Spinal cord (tissue), 10 donors: Measurements from ENCODE around the gene MAP4. TPM values are rescaled to one million over a fixed set of nuclear protein-coding genes. Genes with fewer than 3 reads are reported as not detected.

Experiments
- DNase-seq, 6 donors: peaks; one replicate each; pipeline versions ENCODE4 v3.0.0 to v3.0.0-alpha.2; 2013 to 2015; ENCODE audit warnings: low spot score in 6 of 6, low read depth in 4 of 6
- H3K27ac ChIP-seq: one replicate; pipeline ENCODE4 v1.5.1; 2013; ENCODE audit warnings: low read depth, low read length, control low read depth
- H3K27me3 ChIP-seq: one replicate; pipeline ENCODE4 v1.6.1; 2013; ENCODE audit warnings: low read length; ENCODE audit not compliant: control insufficient read depth, insufficient read depth
- H3K36me3 ChIP-seq: one replicate; pipeline ENCODE4 v1.6.1; 2013; ENCODE audit warnings: low read length; ENCODE audit not compliant: control insufficient read depth, insufficient read depth
- H3K4me1 ChIP-seq: one replicate; pipeline ENCODE4 v1.6.1; 2013; ENCODE audit warnings: low read length; ENCODE audit not compliant: control insufficient read depth, insufficient read depth
- H3K4me3 ChIP-seq: one replicate; pipeline ENCODE4 v1.5.1; 2013; ENCODE audit warnings: low read depth, low read length, control low read depth
- H3K9me3 ChIP-seq: one replicate; pipeline ENCODE4 v1.6.1; 2013; ENCODE audit warnings: low read length; ENCODE audit not compliant: control insufficient read depth, insufficient read depth
- whole genome bisulfite sequencing: methylation state at CpG from one replicate; pipeline ENCODE4 v1.1.5; 2013; ENCODE audit warnings: missing lambda C conversion rate; ENCODE audit not compliant: insufficient coverage; 5-methylcytosine and 5-hydroxymethylcytosine counted together
- polyA plus RNA-seq, 2 donors: library from polyadenylated mRNA; unstranded; fragments of 120-200 nt; gene quantifications; one replicate each; pipeline ENCODE4 v1.2.1, GENCODE V29; 2013; ENCODE audit not compliant: insufficient read length in 2 of 2
- total RNA-seq, 2 donors: library from RNA; depleted of rRNA in 1 of 2; stranded (reverse); fragments of 120-200 nt in 1 of 2; fragments of >200 nt in 1 of 2; gene quantifications; one replicate each; pipeline versions ENCODE4 v1.2.3 to v1.2.4, GENCODE V29; 2013 to 2014
- donor health status: healthy.

MAP4 gene
- total and polyA plus RNA-seq, 4 donors = 123 to 344 (median 278) TPM

DNA sequence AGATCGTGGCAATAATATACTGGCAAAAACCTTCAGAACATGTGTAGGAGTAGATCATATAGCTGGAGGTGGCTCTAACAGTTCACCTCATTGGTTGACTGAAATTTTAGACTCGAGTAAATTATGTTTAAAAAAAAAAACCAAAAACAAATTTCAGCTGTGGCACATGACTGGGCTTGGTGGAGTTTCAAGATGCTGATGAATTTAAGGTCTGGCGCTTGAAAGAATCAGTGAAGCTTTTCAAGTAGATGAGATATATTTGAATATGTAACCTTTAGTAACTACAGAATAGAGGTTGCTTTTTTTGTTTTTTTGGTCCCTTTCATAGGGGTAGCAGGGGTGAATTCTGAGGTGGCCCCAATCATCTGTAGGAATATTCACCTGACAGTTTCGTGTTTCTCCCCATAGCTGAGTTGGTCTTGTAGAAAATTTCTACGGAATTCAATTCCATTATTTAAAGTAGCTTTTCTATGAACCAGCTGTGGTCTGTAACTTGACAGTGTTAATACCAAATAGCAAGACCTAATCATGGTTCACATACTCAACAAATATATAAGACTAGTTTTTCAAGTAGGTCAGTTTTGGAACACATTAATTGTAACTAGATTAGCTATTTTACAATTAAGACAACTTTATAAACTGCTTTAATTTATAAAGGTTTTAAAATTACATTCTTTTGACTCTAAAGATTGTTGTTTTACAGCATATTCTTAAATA, 65.6 kb downstream of the MAP4 start:
- H3K9me3 ChIP-seq = no peaks in the 10 kb centered on the region
- 80% methylated on average over 1 of the region's 5 CpGs for WGBS
- no peaks in the 10 kb centered on the region for H3K27me3 ChIP-seq
- no peak overlapping the region for H3K4me3 ChIP-seq
- no peaks in the 10 kb centered on the region for H3K36me3 ChIP-seq
- no peak overlapping the region for H3K27ac ChIP-seq
- H3K4me1 ChIP-seq = no peaks in the 10 kb centered on the region
- no peak for DNase-seq

- Histone ChIP-seq H3K36me3 (no peaks in the 10 kb centered on the region), H3K27ac (no peak overlapping the region), H3K27me3 (no peaks in the 10 kb centered on the region), H3K4me3 (no peak overlapping the region), H3K4me1 (no peaks in the 10 kb centered on the region), H3K9me3 (no peaks in the 10 kb centered on the region)
- no peak for DNase-seq
- WGBS = 95% methylated on average over 2 of the region's 3 CpGs
Measured at GRCh38 chr3:47949979-47950378, 66.2 kb downstream of the MAP4 start.

GRCh38 chr3:47940232-47940631, 76.0 kb downstream of the MAP4 start:
- no peak overlapping the region for H3K27ac ChIP-seq
- H3K9me3 ChIP-seq = no peaks in the 10 kb centered on the region
- peak in 1 of 6 donors; percentile 4 for DNase-seq

GRCh38 chr3:47932421-47932820, 83.8 kb downstream of the MAP4 start:
- no peaks in the 10 kb centered on the region for H3K9me3 ChIP-seq
- no peaks in the 10 kb centered on the region for H3K36me3 ChIP-seq
- DNase-seq = no peak
- no peak overlapping the region for H3K27ac ChIP-seq
- H3K27me3 ChIP-seq = no peaks in the 10 kb centered on the region
- 100% methylated on average over 3 of the region's 5 CpGs for WGBS
- no peaks in the 10 kb centered on the region for H3K4me1 ChIP-seq
- no peak overlapping the region for H3K4me3 ChIP-seq

More at GRCh38 chr3:47940232-47940631, 76.0 kb downstream of the MAP4 start:
- Histone ChIP-seq H3K36me3 (no peaks in the 10 kb centered on the region), H3K4me1 (no peaks in the 10 kb centered on the region), H3K4me3 (no peak overlapping the region), H3K27me3 (no peaks in the 10 kb centered on the region)
- WGBS = 71% methylated on average over 1 of the region's 1 CpG

- no peaks in the 10 kb centered on the region for H3K4me1 ChIP-seq
Measured at GRCh38 chr3:47930979-47931378, 85.2 kb downstream of the MAP4 start.

DNA sequence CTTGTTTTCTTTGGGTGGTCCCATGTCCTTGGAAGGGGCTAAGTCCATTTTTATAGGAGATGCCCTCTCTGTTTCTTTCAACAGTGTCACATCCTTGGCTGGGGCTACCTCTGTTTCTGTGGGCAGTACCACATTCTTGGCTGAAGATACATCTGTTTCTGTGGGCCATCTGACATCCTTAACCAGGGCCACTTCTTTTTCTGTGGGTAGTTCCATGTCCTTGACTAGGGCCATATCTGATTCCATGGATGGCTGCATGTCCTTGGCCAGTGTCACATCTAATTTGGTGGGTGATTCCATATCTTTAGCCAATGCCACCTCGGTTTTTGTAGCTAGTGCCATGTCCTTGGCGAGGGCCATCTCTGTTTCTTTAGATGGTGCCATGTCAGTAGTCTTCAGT, 99.5 kb downstream of the MAP4 start:
- peaks cover 10% of the 10 kb centered on the region for H3K36me3 ChIP-seq
- no peak overlapping the region for H3K27ac ChIP-seq
- no peaks in the 10 kb centered on the region for H3K27me3 ChIP-seq
- no peaks in the 10 kb centered on the region for H3K9me3 ChIP-seq
- no peak for DNase-seq
- WGBS = no CpG with 5 or more reads among the region's 2 CpGs
- H3K4me1 ChIP-seq = no peaks in the 10 kb centered on the region
- no peak overlapping the region for H3K4me3 ChIP-seq

More at GRCh38 chr3:47930979-47931378, 85.2 kb downstream of the MAP4 start:
- DNase-seq = no peak
- H3K27ac ChIP-seq = no peak overlapping the region
- H3K4me3 ChIP-seq = no peak overlapping the region
- H3K36me3 ChIP-seq = peaks cover 3% of the 10 kb centered on the region
- 86% methylated on average over 2 of the region's 4 CpGs for WGBS
- H3K9me3 ChIP-seq = no peaks in the 10 kb centered on the region
- H3K27me3 ChIP-seq = no peaks in the 10 kb centered on the region

DNA sequence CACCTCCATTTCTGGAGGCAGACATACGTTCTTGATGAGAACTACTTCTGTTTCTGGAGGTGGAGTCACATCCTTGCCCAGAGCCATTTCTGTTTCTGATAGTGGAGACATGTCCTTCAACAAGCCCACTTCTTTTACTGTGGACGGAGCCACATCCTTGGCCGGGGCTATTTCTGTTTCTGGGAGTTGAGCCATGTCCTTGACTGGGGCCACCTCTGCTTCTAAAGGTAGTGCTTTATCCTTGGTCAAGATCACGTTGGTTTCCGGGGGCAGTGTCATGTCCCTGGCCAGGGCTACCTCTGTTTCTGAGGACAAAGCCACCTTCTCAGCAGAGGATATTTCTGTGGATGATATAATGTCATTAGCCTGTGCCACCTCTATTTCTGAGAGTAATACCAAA, 100.0 kb downstream of the MAP4 start:
- H3K36me3 ChIP-seq = peaks cover 10% of the 10 kb centered on the region

GRCh38 chr3:47912006-47912504, 104.2 kb downstream of the MAP4 start:
- 94% methylated on average over 3 of the region's 6 CpGs for WGBS
- Histone ChIP-seq H3K4me3 (no peak overlapping the region), H3K9me3 (no peaks in the 10 kb centered on the region), H3K36me3 (peaks cover 3% of the 10 kb centered on the region), H3K4me1 (no peaks in the 10 kb centered on the region), H3K27ac (no peak overlapping the region), H3K27me3 (no peaks in the 10 kb centered on the region)
- DNase-seq = no peak

More for the DNA sequence above, 100.0 kb downstream of the MAP4 start:
- H3K27me3 ChIP-seq = no peaks in the 10 kb centered on the region
- WGBS = 96% methylated on average over 5 of the region's 5 CpGs
- H3K27ac ChIP-seq = no peak overlapping the region
- no peak overlapping the region for H3K4me3 ChIP-seq
- no peak for DNase-seq
- H3K9me3 ChIP-seq = no peaks in the 10 kb centered on the region
- no peaks in the 10 kb centered on the region for H3K4me1 ChIP-seq

GRCh38 chr3:47910777-47911440, 105.3 kb downstream of the MAP4 start:
- H3K36me3 ChIP-seq = peaks cover 3% of the 10 kb centered on the region
- no peaks in the 10 kb centered on the region for H3K27me3 ChIP-seq
- DNase-seq = no peak
- no peak overlapping the region for H3K27ac ChIP-seq
- H3K9me3 ChIP-seq = no peaks in the 10 kb centered on the region
- 100% methylated on average over 3 of the region's 4 CpGs for WGBS
- H3K4me3 ChIP-seq = no peak overlapping the region
- H3K4me1 ChIP-seq = no peaks in the 10 kb centered on the region

GRCh38 chr3:47910233-47910632, 106.0 kb downstream of the MAP4 start:
- Histone ChIP-seq H3K9me3 (no peaks in the 10 kb centered on the region), H3K36me3 (peaks cover 3% of the 10 kb centered on the region), H3K4me3 (no peak overlapping the region), H3K27me3 (no peaks in the 10 kb centered on the region), H3K4me1 (no peaks in the 10 kb centered on the region), H3K27ac (no peak overlapping the region)
- no CpG with 5 or more reads among the region's 1 CpG for WGBS
- peak in 1 of 6 donors; percentile 51 for DNase-seq
